Endodermal cell (in vitro differentiated cells): ENCODE data around the gene TLCD3A. TPM values are rescaled to one million over a fixed set of nuclear protein-coding genes. Genes with fewer than 3 reads are reported as not detected.

Source experiments
- DNase-seq: peaks from one replicate; pipeline ENCODE4 v3.0.0-alpha.2; 2017
- H3K27ac ChIP-seq: 2 replicates; pipeline ENCODE4 v1.5.1; 2013; ENCODE audit warnings: mild to moderate bottlenecking, low read depth, low read length, moderate library complexity
- H3K27me3 ChIP-seq: 2 replicates; pipeline ENCODE4 v1.6.1; 2013; ENCODE audit warnings: mild to moderate bottlenecking, low read length, moderate library complexity; ENCODE audit not compliant: insufficient read depth, control insufficient read depth, poor library complexity, severe bottlenecking
- H3K36me3 ChIP-seq: 2 replicates; pipeline ENCODE4 v1.7.0; 2013; ENCODE audit warnings: mild to moderate bottlenecking, low read length, moderate library complexity; ENCODE audit not compliant: control insufficient read depth, insufficient read depth
- H3K4me1 ChIP-seq: one replicate; pipeline ENCODE4 v1.7.0; 2013; ENCODE audit warnings: low read length; ENCODE audit not compliant: control insufficient read depth, insufficient read depth
- H3K4me3 ChIP-seq: 2 replicates; pipeline ENCODE4 v1.5.1; 2013; ENCODE audit warnings: mild to moderate bottlenecking, low read length, moderate library complexity
- H3K9ac ChIP-seq: 2 replicates; pipeline ENCODE4 v1.6.1; 2013; ENCODE audit warnings: mild to moderate bottlenecking, low read length, moderate library complexity; ENCODE audit not compliant: poor library complexity, severe bottlenecking; ENCODE audit errors: extremely low read depth
- H3K9me3 ChIP-seq: 2 replicates; pipeline ENCODE4 v1.6.1; 2013; ENCODE audit warnings: mild to moderate bottlenecking, low read length, moderate library complexity; ENCODE audit not compliant: control insufficient read depth
- H3K27ac Mint-ChIP-seq: 2 replicates; pipeline ENCODE4 v1.8.0; 2020; ENCODE audit warnings: mixed read lengths
- H3K27me3 Mint-ChIP-seq: 2 replicates; pipeline ENCODE4 v1.8.0; 2021; ENCODE audit warnings: mild to moderate bottlenecking, mixed read lengths; ENCODE audit not compliant: insufficient read depth
- H3K36me3 Mint-ChIP-seq: 2 replicates; pipeline ENCODE4 v1.8.0; 2020; ENCODE audit warnings: low read depth, mixed read lengths
- H3K4me1 Mint-ChIP-seq: 2 replicates; pipeline ENCODE4 v1.8.0; 2020; ENCODE audit warnings: mixed read lengths
- H3K4me3 Mint-ChIP-seq: 2 replicates; pipeline ENCODE4 v1.8.0; 2020; ENCODE audit warnings: mild to moderate bottlenecking, moderate library complexity, mixed read lengths
- H3K9me3 Mint-ChIP-seq: 2 replicates; pipeline ENCODE4 v1.8.0; 2020; ENCODE audit warnings: mild to moderate bottlenecking, mixed read lengths
- WGBS, 2 experiments: methylation state at CpG; one replicate each; pipeline versions ENCODE4 v1.1.5 to v1.1.7; 2013; ENCODE audit warnings: missing lambda C conversion rate in 2 of 2, mixed read lengths in 1 of 2; ENCODE audit not compliant: insufficient coverage in 1 of 2, insufficient read length in 1 of 2; 5-methylcytosine and 5-hydroxymethylcytosine counted together
- total RNA-seq, 2 donors: library from RNA; stranded (reverse); fragmentation: NEBNext Ultra II Directional in 1 of 2; extraction: Animal tissue kit (Norgen Biotek cat#: 25700) in 1 of 2; gene quantifications; 2 replicates in 1 of 2; 3 replicates in 1 of 2; pipeline ENCODE4 v1.2.1, GENCODE V29; 2021
- TF ChIP-seq, protein P1 (sequence below): fragments of 200-600 bp; sonication (generic); conservative IDR thresholded peaks from 2 replicates; pipeline ENCODE4 v1.5.0; 2021; ENCODE audit warnings: antibody characterized with exemption, mild to moderate bottlenecking

Gene TLCD3A
- total RNA-seq, 2 donors from 2014 or later, result 16.6 to 28.8 TPM

GRCh38 chr17:685006-685405 is 47.4 kb upstream of the TLCD3A start:
- TF ChIP-seq, protein P1, sequence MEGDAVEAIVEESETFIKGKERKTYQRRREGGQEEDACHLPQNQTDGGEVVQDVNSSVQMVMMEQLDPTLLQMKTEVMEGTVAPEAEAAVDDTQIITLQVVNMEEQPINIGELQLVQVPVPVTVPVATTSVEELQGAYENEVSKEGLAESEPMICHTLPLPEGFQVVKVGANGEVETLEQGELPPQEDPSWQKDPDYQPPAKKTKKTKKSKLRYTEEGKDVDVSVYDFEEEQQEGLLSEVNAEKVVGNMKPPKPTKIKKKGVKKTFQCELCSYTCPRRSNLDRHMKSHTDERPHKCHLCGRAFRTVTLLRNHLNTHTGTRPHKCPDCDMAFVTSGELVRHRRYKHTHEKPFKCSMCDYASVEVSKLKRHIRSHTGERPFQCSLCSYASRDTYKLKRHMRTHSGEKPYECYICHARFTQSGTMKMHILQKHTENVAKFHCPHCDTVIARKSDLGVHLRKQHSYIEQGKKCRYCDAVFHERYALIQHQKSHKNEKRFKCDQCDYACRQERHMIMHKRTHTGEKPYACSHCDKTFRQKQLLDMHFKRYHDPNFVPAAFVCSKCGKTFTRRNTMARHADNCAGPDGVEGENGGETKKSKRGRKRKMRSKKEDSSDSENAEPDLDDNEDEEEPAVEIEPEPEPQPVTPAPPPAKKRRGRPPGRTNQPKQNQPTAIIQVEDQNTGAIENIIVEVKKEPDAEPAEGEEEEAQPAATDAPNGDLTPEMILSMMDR, result no peak
- Mint-ChIP-seq H3K9me3 (no peaks in the 10 kb centered on the region), H3K27me3 (no peaks in the 10 kb centered on the region), H3K4me3 (no peak overlapping the region), H3K36me3 (peaks cover 46% of the 10 kb centered on the region), H3K4me1 (peaks cover 18% of the 10 kb centered on the region), H3K27ac (no peak overlapping the region)
- 94% methylated on average over 6 of the region's 6 CpGs for WGBS, 2 experiments
- no peak overlapping the region for H3K9ac ChIP-seq
- H3K27ac ChIP-seq, result no peak overlapping the region
- H3K4me3 ChIP-seq, result no peak overlapping the region
- DNase-seq, result no peak
- no peaks in the 10 kb centered on the region for H3K9me3 ChIP-seq
- peaks cover 9% of the 10 kb centered on the region for H3K4me1 ChIP-seq
- peaks cover 35% of the 10 kb centered on the region for H3K36me3 ChIP-seq
- H3K27me3 ChIP-seq, result no peaks in the 10 kb centered on the region

- no peaks in the 10 kb centered on the region for H3K27me3 Mint-ChIP-seq
- H3K9me3 ChIP-seq, result no peaks in the 10 kb centered on the region
- no peaks in the 10 kb centered on the region for H3K9me3 Mint-ChIP-seq
- no peak overlapping the region for H3K4me3 ChIP-seq
- H3K27ac ChIP-seq, result no peak overlapping the region
- TF ChIP-seq, protein P1, result peak; percentile 73
- H3K4me3 Mint-ChIP-seq, result no peak overlapping the region
- peak; percentile 73 for DNase-seq
- H3K9ac ChIP-seq, result no peak overlapping the region
- H3K27ac Mint-ChIP-seq, result no peak overlapping the region
- H3K36me3 ChIP-seq, result peaks cover 58% of the 10 kb centered on the region
- H3K4me1 Mint-ChIP-seq, result no peaks in the 10 kb centered on the region
- no peaks in the 10 kb centered on the region for H3K27me3 ChIP-seq
- WGBS, 2 experiments, result 86 to 90% methylated on average over 11 to 18 of the region's 18 CpGs
- no peaks in the 10 kb centered on the region for H3K4me1 ChIP-seq
- peaks cover 43% of the 10 kb centered on the region for H3K36me3 Mint-ChIP-seq
Measured at GRCh38 chr17:688100-688989, 44.1 kb upstream of the TLCD3A start.

GRCh38 chr17:689556-690275 is 42.7 kb upstream of the TLCD3A start:
- H3K27me3 Mint-ChIP-seq, result no peaks in the 10 kb centered on the region
- Histone ChIP-seq H3K4me1 (no peaks in the 10 kb centered on the region), H3K4me3 (no peak overlapping the region), H3K27me3 (no peaks in the 10 kb centered on the region), H3K9me3 (no peaks in the 10 kb centered on the region), H3K9ac (no peak overlapping the region), H3K27ac (no peak overlapping the region), H3K36me3 (peaks cover 58% of the 10 kb centered on the region)
- H3K27ac Mint-ChIP-seq, result no peak overlapping the region
- WGBS, 2 experiments, result 85 to 88% methylated on average over 13 to 17 of the region's 17 CpGs
- H3K36me3 Mint-ChIP-seq, result peaks cover 41% of the 10 kb centered on the region
- no peak for DNase-seq
- no peaks in the 10 kb centered on the region for H3K9me3 Mint-ChIP-seq
- TF ChIP-seq, protein P1, result no peak
- no peak overlapping the region for H3K4me3 Mint-ChIP-seq
- no peaks in the 10 kb centered on the region for H3K4me1 Mint-ChIP-seq
